ENCODE measurements around the gene IER5.

GRCh38 chr1:181060066-181060465, 28.4 kb upstream of the IER5 start:
- TF ChIP-seq POLR2AphosphoS5 (IDR thresholded peaks at IDR 0.05; ENCODE audit: borderline replicate concordance, low read depth, low read length) (no peak), EZH2 (IDR thresholded peaks at IDR 0.05) (no peak), FOXP2 (optimal IDR thresholded peaks at IDR 0.05; ENCODE audit: control extremely low read depth, extremely low read length, insufficient read depth) (no peak)
